ENCODE measurements around the gene RBMS2.
A peak's percentile ranks its signal among the peaks of the same experiment; 100 is the strongest.

RBMS2 gene

GRCh38 chr12:56628671-56629458, 107.2 kb downstream of the RBMS2 start:
- peak overlapping the region; percentile 96 for H3K27ac ChIP-seq
- DNase-seq (ENCODE audit: low read depth, low spot score), result no peak

- no peak for DNase-seq (ENCODE audit: low read depth, low spot score)
- H3K27ac ChIP-seq, result peak overlapping the region; percentile 96
These were observed 108.0 kb downstream of the RBMS2 start for GRCh38 chr12:56629459-56630179.

DNA sequence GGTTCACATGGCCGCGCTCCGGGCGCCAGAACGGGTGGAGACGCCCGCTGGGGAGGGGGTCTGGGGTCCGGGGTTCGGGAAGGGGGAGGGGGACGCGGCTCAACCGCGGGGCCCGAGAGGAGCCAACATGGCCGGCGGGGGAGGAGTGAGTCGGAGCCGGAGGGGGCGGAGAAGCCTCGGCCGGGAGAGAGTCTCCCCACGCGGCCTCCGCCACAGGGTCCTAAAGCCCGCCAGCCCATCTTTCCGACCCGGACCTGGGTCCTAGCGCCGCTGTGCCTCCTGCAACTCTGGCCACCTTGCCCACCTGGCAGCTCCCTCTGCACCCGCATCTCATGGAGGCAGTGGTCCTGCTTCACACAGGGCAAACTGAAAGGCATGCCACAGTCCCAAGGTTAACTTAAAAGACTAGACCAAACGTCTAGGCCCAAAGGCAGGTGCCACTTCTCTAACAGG, 108.6 kb downstream of the RBMS2 start, which contains the start of gene BAZ2A:
BAZ2A (minus strand) TSS at position 147 of the 453 bp plus-strand sequence. CDS start 12,796 bp downstream, outside the sequence.
- peak within 1 kb of the TSS; percentile 96 for H3K27ac ChIP-seq
- DNase-seq (ENCODE audit: low read depth, low spot score), result no peak

- peak overlapping the region; percentile 96 for H3K27ac ChIP-seq
- DNase-seq (ENCODE audit: low read depth, low spot score), result no peak
These were observed 110.4 kb downstream of the RBMS2 start for GRCh38 chr12:56631790-56632700.

DNA sequence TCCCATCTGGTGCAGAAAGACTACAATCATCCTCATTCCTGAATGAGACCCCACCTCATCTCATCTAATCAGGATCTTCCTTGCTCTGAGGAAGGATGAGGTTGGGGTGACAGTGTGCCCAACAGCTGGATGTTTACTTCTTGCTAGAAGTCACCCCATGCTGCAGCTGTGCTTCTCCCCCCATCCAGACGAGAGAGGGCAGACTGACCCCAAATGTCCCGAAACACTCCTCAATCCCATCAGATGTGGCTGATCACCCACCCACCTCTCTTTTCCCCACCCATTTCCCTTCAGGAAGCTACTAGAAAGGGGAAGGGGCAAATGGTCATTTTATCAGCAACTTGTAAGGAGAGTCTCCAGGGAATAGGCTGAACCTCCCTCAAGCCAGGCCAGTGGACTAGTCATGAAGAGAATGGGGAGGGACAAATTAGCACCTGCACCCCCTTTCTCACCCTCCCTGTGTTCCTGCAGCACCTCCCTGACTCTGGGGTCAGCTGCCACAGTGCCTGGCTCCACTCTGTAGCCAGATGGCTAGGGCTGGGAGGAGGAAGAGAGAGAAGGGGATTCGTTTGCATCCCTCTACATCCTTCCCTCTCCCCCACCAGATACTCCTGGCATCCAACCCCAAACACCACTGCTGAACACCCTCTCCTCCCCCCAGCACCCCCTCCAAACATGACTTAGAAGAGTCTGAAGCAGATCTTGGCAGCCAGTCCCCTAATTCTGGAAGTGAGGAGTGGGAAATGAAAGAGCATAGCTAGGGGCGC, 111.3 kb downstream of the RBMS2 start:
- H3K27ac ChIP-seq, result peak overlapping the region; percentile 96
- DNase-seq (ENCODE audit: low read depth, low spot score), result no peak

GRCh38 chr12:56633468-56634241, 112.0 kb downstream of the RBMS2 start:
- peak overlapping the region; percentile 96 for H3K27ac ChIP-seq
- no peak for DNase-seq (ENCODE audit: low read depth, low spot score)

DNA sequence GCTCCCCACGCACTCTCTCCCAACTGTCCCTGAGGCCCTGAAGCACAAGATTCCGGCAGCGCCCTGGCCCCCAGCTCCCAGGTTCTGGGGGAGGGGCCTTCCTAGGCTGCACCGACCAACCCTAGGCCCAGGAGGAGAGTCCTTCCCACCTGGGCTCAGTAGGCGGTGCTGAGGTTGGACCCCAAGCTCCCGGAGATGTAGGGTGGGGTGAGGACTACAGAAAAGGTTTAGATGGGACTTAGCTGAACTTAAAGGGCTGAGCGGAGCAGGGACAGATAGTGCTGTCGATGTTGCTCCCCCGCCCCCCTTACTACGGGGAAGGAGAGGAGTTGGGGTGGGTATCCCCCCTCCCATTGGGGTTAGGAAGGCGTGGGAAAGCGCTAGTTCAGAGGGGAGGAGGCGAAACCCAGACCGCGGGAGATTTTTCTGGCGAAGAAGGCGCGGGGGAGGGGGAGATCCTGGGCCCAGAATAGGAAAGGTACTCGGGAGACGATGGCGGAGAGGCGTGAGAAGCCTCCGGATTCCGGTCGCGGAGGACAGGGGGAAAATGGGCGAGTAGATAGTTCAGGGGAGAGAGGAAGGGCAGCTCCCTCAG, 112.7 kb downstream of the RBMS2 start:
- H3K27ac ChIP-seq, result peak overlapping the region; percentile 96
- DNase-seq (ENCODE audit: low read depth, low spot score), result no peak

DNA sequence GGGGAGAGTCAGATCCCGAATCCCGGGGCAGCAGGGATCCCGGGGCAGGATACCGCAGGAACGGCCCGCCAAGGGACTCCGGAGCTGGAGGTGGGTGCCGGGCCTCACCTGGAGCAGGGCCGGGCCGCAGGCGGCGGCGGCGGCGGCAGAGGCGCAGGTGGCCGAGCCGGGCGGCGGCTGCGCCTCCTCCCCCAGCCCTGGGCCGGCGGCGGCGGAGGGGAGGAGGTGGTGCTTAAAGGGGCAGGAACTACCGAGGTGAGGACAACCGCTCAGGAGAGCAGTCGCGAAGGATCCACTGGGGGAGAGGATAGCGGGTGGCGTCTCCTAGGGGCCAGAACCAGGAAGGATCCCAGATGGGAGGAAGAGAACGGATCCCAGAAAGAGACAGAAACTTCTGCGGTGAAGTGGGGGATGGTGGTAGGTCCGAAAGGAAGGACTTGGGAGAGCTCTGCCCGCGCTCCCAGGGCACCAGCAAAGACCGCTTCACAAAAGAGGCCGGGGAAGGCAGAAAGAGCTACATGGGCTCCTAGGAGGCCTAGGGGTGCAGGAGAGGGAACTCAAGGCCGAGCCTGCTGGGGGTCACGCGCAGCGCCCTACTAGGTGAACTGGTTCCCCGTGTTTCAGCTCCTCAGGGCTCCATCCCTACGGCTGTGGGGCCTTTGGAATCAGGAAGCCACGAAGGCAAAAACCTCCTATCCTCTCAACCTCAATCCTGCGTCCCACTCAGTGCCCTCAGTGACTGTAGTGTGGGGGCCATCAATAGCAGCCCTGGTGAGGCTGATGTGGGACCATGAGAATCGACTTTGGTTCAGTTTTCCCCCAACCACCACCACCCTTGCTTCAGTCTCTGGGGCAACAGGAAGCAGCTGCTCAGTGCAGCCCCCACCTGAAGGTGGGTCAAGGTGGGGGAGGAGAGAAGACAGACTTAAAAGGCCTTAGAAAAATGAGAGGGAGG, 113.5 kb downstream of the RBMS2 start:
- DNase-seq (ENCODE audit: low read depth, low spot score), result peak; percentile 56

GRCh38 chr12:56635806-56636674, 114.4 kb downstream of the RBMS2 start:
- peak overlapping the region; percentile 96 for H3K27ac ChIP-seq
- DNase-seq (ENCODE audit: low read depth, low spot score), result peak; percentile 55

More for the DNA sequence above, 113.5 kb downstream of the RBMS2 start:
- peak overlapping the region; percentile 96 for H3K27ac ChIP-seq

GRCh38 chr12:56636675-56637540, 115.3 kb downstream of the RBMS2 start:
- peak; percentile 98 for DNase-seq (ENCODE audit: low read depth, low spot score)
- peak overlapping the region; percentile 96 for H3K27ac ChIP-seq

GRCh38 chr12:56637621-56638020, 116.0 kb downstream of the RBMS2 start:
- DNase-seq (ENCODE audit: low read depth, low spot score), result no peak
- H3K27ac ChIP-seq, result peak overlapping the region; percentile 96

DNA sequence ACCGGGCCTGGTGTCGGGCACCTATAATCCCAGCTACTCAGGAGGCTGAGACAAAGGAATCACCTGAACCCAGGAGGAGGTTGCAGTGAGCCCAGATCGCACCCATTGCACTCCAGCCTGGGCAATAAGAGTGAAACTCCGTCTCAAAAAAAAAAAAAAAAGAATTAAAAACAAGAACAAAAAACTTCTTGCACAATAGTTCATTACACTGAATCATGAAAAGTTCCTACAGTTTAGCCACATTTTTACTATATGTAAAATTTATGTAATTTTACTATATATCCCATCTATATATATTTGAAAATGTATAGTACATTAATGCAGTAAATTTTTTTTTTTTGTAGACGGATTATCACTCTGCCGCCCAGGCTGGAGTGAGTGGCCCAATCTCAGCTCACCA, 119.6 kb downstream of the RBMS2 start:
- DNase-seq (ENCODE audit: low read depth, low spot score), result no peak
- no peak overlapping the region for H3K27ac ChIP-seq

DNA sequence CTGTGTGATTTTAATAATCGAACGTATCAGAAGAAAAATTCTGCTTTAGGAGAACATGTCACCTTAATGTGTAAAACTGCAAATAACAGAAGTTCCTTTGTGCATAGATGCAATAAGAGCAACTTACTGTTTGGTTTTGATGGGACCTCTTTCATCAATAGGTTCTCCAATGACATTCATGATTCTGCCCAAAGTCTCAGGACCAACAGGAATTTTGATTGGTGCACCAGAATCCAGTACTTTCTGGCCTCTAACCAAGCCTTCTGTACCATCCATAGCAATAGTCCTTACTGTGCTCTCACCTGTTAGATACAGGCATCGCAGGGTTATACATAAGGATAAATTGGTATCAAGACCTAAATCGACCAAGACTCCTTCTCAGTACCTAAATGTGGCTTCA, 123.0 kb downstream of the RBMS2 start:
- H3K27ac ChIP-seq, result peak overlapping the region; percentile 69
- DNase-seq (ENCODE audit: low read depth, low spot score), result no peak

- H3K27ac ChIP-seq, result peak overlapping the region; percentile 69
- DNase-seq (ENCODE audit: low read depth, low spot score), result no peak
These were observed 123.6 kb downstream of the RBMS2 start for GRCh38 chr12:56645201-56645716.
